ENCODE results near the gene PTPRB.

DNA sequence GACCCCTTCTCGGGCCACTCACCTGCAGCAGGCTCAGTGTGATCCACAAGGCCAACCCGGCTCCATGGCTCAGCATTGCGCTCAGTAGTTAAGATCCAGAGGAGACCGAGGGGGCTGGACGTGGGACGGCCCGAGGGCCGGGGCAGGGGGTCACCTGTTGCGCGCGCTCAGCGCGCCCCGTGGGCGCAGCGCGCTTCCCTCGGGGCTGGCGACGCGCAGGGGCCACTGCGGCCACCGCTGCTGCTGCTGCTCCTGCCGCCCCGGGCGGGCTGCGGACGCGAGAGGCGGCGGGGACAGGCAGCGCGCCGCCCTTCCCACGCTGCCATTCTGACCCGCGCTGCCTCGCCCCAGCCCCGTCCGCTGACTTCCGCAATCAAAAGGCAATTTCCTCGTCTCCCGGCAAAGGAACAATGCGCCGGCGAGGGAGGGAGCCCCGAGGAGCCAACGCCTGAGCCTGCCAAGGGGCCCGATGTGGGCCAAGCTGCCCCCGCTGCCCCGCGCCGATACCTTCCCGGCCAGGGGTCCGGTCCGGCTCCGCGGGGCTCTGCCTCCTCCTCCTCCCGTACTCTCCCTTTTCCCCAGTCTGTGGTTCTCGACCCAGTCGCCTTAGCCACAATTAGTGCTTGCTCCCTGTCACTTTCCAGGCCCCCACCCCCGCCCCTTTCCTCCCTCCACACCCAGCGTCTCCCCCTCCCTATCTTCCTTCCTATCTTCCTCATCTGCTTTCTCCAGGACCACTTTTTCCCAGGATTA lies 27.3 kb downstream of the PTPRB start:
- TF ChIP-seq POLR2AphosphoS5 (IDR thresholded peaks at IDR 0.05; ENCODE audit: low read depth, low read length) = no peak
- no peak for TF ChIP-seq TAF1 (IDR thresholded peaks at IDR 0.05; ENCODE audit: borderline replicate concordance, insufficient read depth, low read length)
- TF ChIP-seq, protein P1, sequence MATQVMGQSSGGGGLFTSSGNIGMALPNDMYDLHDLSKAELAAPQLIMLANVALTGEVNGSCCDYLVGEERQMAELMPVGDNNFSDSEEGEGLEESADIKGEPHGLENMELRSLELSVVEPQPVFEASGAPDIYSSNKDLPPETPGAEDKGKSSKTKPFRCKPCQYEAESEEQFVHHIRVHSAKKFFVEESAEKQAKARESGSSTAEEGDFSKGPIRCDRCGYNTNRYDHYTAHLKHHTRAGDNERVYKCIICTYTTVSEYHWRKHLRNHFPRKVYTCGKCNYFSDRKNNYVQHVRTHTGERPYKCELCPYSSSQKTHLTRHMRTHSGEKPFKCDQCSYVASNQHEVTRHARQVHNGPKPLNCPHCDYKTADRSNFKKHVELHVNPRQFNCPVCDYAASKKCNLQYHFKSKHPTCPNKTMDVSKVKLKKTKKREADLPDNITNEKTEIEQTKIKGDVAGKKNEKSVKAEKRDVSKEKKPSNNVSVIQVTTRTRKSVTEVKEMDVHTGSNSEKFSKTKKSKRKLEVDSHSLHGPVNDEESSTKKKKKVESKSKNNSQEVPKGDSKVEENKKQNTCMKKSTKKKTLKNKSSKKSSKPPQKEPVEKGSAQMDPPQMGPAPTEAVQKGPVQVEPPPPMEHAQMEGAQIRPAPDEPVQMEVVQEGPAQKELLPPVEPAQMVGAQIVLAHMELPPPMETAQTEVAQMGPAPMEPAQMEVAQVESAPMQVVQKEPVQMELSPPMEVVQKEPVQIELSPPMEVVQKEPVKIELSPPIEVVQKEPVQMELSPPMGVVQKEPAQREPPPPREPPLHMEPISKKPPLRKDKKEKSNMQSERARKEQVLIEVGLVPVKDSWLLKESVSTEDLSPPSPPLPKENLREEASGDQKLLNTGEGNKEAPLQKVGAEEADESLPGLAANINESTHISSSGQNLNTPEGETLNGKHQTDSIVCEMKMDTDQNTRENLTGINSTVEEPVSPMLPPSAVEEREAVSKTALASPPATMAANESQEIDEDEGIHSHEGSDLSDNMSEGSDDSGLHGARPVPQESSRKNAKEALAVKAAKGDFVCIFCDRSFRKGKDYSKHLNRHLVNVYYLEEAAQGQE (IDR thresholded peaks at IDR 0.05; ENCODE audit: insufficient read depth in 1 of 2, low read depth in 2 of 2, low read length in 2 of 2) = no peak
- no peak for TF ChIP-seq SIN3A (IDR thresholded peaks at IDR 0.05; ENCODE audit: borderline replicate concordance, insufficient read depth, low read length)
- no peak for TF ChIP-seq FOXP2 (optimal IDR thresholded peaks at IDR 0.05; ENCODE audit: borderline replicate concordance, extremely low read depth, extremely low read length, insufficient read depth)

All from PFSK-1 (cell line).